Suprapubic skin (tissue), 4 donors: ENCODE measurements around the gene HOXB3.

Source experiments
- CTCF ChIP-seq, 2 donors: fragments of 200-600 bp in 1 of 2; fragments of 450-650 bp in 1 of 2; sonication (generic) in 1 of 2; IDR thresholded peaks; one replicate each; pipeline ENCODE4 v1.5.1; 2016 to 2019; ENCODE audit warnings: antibody characterized with exemption in 2 of 2, mild to moderate bottlenecking in 1 of 2, moderate library complexity in 1 of 2
- EP300 ChIP-seq: sonication (generic); formaldehyde crosslinking; IDR thresholded peaks from one replicate; pipeline ENCODE4 v1.6.1; 2017; ENCODE audit warnings: antibody characterized with exemption
- POLR2A ChIP-seq, 2 donors: fragments of 450-650 bp; IDR thresholded peaks; one replicate each; pipeline ENCODE4 v1.6.1; 2017; ENCODE audit warnings: antibody characterized with exemption in 2 of 2, mild to moderate bottlenecking in 2 of 2, moderate library complexity in 2 of 2
- POLR2AphosphoS5 ChIP-seq, 3 donors: sonication (generic); formaldehyde crosslinking; IDR thresholded peaks; one replicate each; pipeline ENCODE4 v1.6.1; 2017; ENCODE audit warnings: antibody characterized with exemption in 3 of 3

GRCh38 chr17:48604770-48605329 is 14.8 kb upstream of the HOXB3 start, which contains the start of gene HOXB6:
- no peak for TF ChIP-seq POLR2A (IDR thresholded peaks at IDR 0.05)
- TF ChIP-seq EP300 = no peak
- peak in 1 of 2 donors; percentile 1 for TF ChIP-seq CTCF (IDR thresholded peaks at IDR 0.05)
- no peak for TF ChIP-seq POLR2AphosphoS5 (IDR thresholded peaks at IDR 0.05)
